GM18511 (cell line): ENCODE measurements around the gene RAB5IF.
"Not testable (repeated sequence)": the region's sequence is repeated elsewhere in the genome, so short reads cannot be mapped to it uniquely, and the experiment has no call there.

Source experiments
- ATAC-seq: cut with Tn5 transposase; IDR thresholded peaks from one replicate; pipeline ENCODE4 v1.9.1; 2021; ENCODE audit warnings: mild to moderate bottlenecking, moderate library complexity; ENCODE audit not compliant: unreplicated experiment

The RAB5IF gene

DNA sequence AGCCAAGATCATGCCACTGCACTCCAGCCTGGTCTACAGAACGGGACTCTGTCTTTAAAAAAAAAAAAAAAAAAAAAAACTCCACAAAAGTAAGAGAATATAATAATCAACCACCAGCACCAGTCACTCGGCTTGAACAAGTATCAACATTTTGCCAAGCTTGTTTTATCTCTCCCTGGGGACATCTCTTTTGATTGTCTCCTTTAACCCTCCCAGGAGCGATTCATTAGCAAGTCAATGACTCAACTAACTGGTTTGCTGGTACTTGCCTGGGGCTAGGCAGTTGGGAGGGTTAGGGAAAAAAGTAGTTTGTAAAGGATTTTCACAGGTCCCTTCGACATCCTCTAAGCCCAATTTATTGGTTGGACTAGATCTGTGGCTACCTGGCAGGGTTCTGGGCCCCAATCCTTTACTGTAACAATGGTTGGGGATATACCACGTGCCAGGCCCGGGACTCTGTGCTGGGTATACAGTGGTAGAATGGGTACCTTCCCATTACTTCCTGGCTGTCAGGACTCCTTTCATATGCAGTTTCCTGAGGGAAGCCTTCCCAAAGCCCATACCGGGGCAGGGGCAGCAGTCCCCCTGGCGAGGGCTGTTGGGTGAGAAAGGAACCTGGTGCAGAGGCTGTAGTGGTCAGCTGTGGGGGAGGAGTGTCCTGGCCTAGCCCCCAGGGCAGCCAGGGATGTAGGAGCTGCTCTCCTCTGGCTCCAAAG lies 20.0 kb upstream of the RAB5IF start:
- ATAC-seq, result no peak

GRCh38 chr20:36587388-36588070 lies 18.1 kb upstream of the RAB5IF start:
- ATAC-seq, result no peak

DNA sequence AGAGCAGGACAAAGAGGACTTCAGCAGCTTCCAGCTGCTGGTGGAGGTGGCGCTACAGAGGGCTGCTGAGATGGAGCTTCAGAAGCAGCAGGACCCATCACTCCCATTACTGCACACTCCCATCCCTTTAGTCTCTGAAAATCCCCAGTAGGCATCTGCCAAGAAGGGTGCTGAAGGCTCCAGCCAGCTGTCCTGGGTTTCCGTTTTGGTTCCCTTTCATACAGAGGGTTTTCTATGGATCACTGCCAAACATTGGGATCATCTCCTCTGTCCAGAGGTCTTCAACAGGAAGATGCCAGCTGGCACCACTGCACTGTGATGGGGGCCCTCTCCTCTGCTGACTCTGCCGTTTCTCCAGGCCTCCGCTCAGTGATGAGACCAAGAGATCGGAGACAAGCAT lies 14.3 kb upstream of the RAB5IF start:
- ATAC-seq, result no peak

- ATAC-seq, result no peak
These were observed 13.5 kb upstream of the RAB5IF start for GRCh38 chr20:36591854-36592641.

DNA sequence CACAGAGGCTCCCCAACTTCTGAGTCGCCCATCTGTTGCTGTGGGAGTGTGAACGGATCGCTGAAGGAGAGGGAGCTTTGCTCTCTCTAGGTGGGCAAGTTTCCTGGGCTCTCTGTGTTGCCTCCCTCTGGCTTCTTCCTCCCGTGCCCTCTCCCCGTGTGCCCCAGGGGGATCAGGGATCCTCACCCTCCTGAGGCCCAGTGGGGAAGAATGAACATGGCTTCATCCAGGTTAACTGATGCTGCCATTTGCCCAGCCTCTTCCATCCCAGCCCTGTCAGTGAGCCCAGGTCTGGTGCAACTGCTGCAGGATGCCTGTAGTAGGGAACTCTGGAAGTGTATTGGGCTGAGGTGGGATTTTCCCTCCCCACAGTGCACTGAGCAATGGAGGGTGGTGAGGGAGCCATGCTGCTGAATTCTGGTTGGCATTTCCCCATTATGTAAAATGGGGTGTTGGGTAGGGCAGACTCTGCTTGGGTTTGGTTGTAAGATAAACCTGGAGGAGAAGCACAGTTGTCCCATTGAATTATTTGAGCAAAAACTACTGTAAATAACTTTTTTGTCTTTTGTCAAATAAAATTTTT lies 12.1 kb upstream of the RAB5IF start:
- no peak for ATAC-seq

DNA sequence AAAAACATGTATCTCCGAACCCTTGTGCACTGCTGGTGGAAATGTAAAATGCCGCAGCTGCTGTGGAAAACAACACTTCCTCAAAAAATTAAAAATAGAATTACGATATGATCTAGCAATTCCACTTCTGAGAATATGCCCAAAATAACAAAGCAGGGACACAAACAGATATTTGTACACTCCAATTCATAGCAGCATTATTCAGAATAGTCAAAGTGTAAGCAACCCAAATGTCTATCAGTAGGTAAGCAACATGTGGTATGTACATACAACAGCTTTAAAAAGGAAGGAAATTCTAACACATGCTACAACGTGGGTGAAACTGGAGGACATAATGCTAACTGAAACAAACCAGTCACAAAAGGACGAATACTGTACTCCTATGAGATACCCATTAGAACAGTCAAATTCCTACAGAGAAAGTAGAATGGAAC lies 5.7 kb upstream of the RAB5IF start:
- no peak for ATAC-seq

DNA sequence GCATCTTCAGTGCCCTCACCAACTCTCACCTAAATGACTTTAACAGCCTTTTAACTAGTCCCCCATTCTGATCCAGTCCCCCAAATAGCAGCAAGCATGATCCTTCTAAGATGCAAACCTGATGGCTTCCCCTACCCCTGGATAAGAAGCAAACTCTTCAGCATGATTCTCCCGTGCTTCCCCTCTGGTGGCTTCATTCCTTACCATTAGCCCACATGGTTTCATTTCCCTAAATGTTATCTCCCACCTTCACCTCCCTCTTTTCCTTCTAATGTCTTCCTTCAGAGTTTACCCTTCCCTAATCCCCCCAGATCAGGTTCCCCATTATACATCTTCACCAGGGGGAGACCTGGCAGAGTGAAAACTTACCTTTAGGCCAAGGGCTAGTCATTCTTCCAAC lies 4.0 kb upstream of the RAB5IF start:
- no peak for ATAC-seq

DNA sequence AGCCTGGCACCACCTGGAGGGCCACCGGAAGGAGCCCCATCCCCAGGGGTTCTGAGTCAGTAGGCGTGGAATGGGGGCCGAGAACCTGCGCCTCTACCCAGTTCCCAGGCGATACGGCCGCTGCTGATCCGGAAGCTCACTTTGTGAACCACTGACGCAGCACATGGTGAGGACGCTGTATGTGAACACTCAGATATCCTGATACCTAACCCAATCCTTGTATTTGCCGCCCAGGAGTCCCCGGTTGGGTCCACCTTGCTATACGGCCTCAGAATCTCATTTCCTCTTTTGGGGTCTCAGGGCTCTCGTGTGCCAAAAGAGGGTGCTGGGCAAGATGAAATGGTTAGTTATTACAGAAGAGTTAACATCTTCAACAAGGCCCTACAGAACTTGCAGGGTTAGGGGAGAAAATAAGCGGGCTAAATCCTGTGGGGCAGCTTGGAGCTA lies 604 bp upstream of the RAB5IF start:
- peak; percentile 55 for ATAC-seq

DNA sequence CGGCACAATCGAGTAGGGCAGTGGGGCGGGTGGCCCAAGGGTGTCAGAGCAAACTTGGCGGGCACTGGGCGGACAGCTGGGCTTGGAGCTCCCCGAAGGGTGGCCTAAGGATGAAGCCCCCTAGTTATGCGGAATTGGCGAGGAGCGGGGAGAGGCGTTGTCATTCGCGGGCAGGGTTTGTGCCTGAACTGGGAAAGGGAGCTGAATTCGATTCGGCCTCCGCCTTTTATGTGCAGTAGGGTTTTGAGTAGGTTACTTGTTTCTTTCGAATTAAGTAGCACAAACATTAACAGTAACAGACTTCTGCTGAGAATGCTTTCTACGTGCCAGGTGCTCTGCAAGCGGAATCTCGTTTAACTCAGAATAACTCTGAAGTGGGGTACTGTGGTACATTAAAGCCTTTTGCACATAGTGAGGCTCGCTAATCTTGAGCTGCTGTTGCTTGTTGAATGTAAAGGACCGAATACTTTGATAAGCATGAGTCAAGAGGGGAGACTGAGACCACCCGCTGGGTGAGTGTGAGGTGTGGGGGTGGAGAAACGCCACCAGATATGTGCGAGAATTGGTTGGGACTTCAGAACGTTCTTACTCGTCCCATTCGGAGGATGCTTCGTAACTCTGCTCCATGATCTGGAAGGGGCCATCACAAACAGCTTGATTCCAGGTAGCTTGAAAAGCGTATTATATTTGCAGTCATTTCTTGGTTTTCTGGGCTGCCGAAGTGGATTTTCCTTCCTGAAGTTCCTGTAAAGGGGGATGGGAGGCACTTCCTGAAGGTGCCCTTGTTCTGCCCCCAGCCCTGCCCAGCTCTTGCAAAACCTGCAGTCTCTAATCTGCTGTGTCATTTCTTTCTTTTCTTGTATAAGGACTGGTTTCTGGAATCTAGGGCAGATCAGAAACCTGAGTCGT lies 833 bp downstream of the RAB5IF start:
- no peak for ATAC-seq

GRCh38 chr20:36607586-36608387 lies 2.2 kb downstream of the RAB5IF start:
- ATAC-seq, result no peak

DNA sequence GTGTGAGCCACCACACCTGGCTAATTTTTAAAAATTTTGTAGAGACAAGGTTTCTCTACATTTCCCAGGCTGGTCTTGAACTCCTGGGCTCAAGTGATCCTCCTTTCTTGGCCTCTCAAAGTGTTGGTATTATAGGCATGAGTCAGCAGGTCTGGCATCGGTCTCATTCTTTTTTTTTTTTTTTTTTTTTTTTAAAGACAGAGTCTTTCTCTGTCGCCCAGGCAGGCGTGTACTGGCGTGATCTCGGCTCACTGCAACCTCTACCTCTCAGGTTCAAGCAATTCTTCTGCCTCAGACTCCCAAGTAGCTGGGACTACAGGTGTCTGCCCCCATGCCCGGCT lies 2.8 kb downstream of the RAB5IF start:
- ATAC-seq, result not testable (repeated sequence)

- no peak for ATAC-seq
These were observed 6.0 kb downstream of the RAB5IF start for GRCh38 chr20:36611625-36612024.

- no peak for ATAC-seq
These were observed 8.4 kb downstream of the RAB5IF start for GRCh38 chr20:36613974-36614373.

GRCh38 chr20:36614781-36615557 lies 9.4 kb downstream of the RAB5IF start:
- no peak for ATAC-seq

GRCh38 chr20:36620917-36621316 lies 15.3 kb downstream of the RAB5IF start:
- ATAC-seq, result no peak

DNA sequence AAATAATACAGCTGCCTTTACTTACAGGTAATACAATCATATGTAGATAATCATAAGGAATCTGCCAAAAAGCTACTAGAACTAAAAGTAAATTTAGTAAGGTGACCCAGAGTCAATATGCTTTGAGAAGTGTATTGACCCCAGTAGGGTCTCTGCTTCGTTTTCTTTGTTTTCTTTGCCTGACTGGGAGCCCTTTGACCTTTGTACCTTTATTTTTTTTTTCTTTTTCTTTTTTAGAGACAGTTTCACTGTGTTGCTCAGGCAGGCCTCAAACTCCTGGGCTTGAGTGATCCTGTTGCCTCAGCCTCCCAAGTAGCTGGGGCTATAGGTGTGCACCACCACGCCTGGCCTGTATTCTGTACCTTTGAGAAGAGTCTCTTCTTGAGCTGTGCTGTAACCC lies 17.9 kb downstream of the RAB5IF start:
- no peak for ATAC-seq

GRCh38 chr20:36624068-36624943 lies 18.7 kb downstream of the RAB5IF start:
- ATAC-seq, result no peak

GRCh38 chr20:36624944-36625324 lies 19.4 kb downstream of the RAB5IF start:
- ATAC-seq, result no peak
